NCI-H1694 (cell line): ENCODE data around the gene BHLHA15.

ENCODE experiments used
- DNase-seq: peaks from one replicate; lab custom pipeline; 2025; lab: John Stamatoyannopoulos, UW

Gene BHLHA15

GRCh38 chr7:98187138-98187502, 24.1 kb upstream of the BHLHA15 start:
- DNase-seq = no peak

GRCh38 chr7:98189559-98189958, 21.7 kb upstream of the BHLHA15 start:
- DNase-seq = no peak

- no peak for DNase-seq
These were observed 19.4 kb upstream of the BHLHA15 start for GRCh38 chr7:98191668-98192431.

- DNase-seq = no peak
These were observed 18.3 kb upstream of the BHLHA15 start for GRCh38 chr7:98192781-98193457.

- DNase-seq = no peak
These were observed 17.6 kb upstream of the BHLHA15 start for GRCh38 chr7:98193474-98194180.

GRCh38 chr7:98194186-98194585, 17.1 kb upstream of the BHLHA15 start:
- no peak for DNase-seq

GRCh38 chr7:98194672-98195457, 16.4 kb upstream of the BHLHA15 start:
- no peak for DNase-seq

GRCh38 chr7:98196706-98197605, 14.3 kb upstream of the BHLHA15 start:
- no peak for DNase-seq

- no peak for DNase-seq
These were observed 12.1 kb upstream of the BHLHA15 start for GRCh38 chr7:98199131-98199530.

GRCh38 chr7:98200364-98200763, 10.9 kb upstream of the BHLHA15 start:
- no peak for DNase-seq

- DNase-seq = no peak
These were observed 8.7 kb upstream of the BHLHA15 start for GRCh38 chr7:98202367-98203195.

GRCh38 chr7:98203261-98203963, 7.8 kb upstream of the BHLHA15 start:
- DNase-seq = no peak

- no peak for DNase-seq
These were observed 7.2 kb upstream of the BHLHA15 start for GRCh38 chr7:98203964-98204605.

- no peak for DNase-seq
These were observed 6.6 kb upstream of the BHLHA15 start for GRCh38 chr7:98204670-98205069.

GRCh38 chr7:98205162-98205845, 5.9 kb upstream of the BHLHA15 start:
- DNase-seq = no peak

GRCh38 chr7:98206451-98207330, 4.5 kb upstream of the BHLHA15 start:
- no peak for DNase-seq

- no peak for DNase-seq
These were observed 1.9 kb upstream of the BHLHA15 start for GRCh38 chr7:98209166-98209920.
